HUES6 (cell line): ENCODE measurements around the gene NDUFAF2.
"Not testable (repeated sequence)": the region's sequence is repeated elsewhere in the genome, so short reads cannot be mapped to it uniquely, and the experiment has no call there.

Experiments
- H3K27ac ChIP-seq: 2 replicates; pipeline ENCODE4 v1.7.0; 2013; ENCODE audit warnings: low read depth, mild to moderate bottlenecking, low read length, inconsistent platforms
- H3K27me3 ChIP-seq: 2 replicates; pipeline ENCODE4 v1.6.1; 2013; ENCODE audit warnings: low read length; ENCODE audit not compliant: control insufficient read depth, insufficient read depth
- H3K36me3 ChIP-seq: 2 replicates; pipeline ENCODE4 v1.6.1; 2013; ENCODE audit warnings: low read length; ENCODE audit not compliant: control insufficient read depth, insufficient read depth
- H3K4me1 ChIP-seq: 2 replicates; pipeline ENCODE4 v1.6.1; 2013; ENCODE audit warnings: low read length; ENCODE audit not compliant: control insufficient read depth, insufficient read depth
- H3K4me3 ChIP-seq: 2 replicates; pipeline ENCODE4 v1.5.1; 2013; ENCODE audit warnings: low read depth, low read length
- H3K9ac ChIP-seq: one replicate; pipeline ENCODE4 v1.6.1; 2013; ENCODE audit warnings: mild to moderate bottlenecking, low read length
- H3K9me3 ChIP-seq: 2 replicates; pipeline ENCODE4 v1.6.1; 2013; ENCODE audit warnings: low read depth, low read length; ENCODE audit not compliant: control insufficient read depth, insufficient read depth

The NDUFAF2 gene

DNA sequence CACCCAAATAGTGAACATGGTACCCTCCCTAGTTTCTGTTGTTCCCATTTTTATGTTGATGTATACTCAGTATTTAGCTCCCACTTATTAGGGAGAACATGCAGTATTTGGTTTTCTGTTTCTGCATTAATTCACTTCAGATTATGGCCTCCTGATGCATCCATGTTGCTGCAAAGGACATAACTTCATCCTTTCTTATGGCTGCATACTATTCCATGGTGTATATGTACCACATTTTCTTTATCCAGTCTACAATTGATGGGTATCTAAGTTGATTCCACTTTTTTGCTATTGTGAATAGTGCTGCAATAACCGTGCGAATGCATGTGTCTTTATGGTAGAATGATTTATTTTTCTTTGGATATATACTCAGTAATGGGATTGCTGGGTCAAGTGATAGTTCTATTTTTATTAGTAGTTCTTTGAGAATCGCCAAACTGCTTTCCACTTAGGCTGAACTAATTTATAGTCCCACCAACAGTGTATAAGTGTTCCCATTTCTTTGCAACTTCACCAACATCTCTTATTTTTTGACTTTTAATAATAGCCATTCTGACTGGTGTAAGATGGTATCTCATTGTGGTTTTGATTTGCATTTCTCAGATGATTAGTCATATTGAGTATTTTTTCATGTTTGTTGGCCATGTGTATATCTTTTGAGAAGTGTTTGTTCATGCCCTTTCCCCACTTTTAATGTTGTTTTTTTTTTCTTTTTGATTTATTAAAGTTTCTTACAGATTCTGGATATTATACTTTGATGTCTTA is 137.7 kb downstream of the NDUFAF2 start:
- no peaks in the 10 kb centered on the region for H3K4me1 ChIP-seq
- no peak overlapping the region for H3K4me3 ChIP-seq
- H3K27me3 ChIP-seq, result no peaks in the 10 kb centered on the region
- H3K9me3 ChIP-seq, result no peaks in the 10 kb centered on the region
- H3K9ac ChIP-seq, result no peak overlapping the region
- H3K27ac ChIP-seq, result no peak overlapping the region
- H3K36me3 ChIP-seq, result no peaks in the 10 kb centered on the region

GRCh38 chr5:61084658-61085057 is 139.7 kb downstream of the NDUFAF2 start:
- no peaks in the 10 kb centered on the region for H3K9me3 ChIP-seq
- H3K4me1 ChIP-seq, result no peaks in the 10 kb centered on the region

GRCh38 chr5:61085885-61086284 is 140.9 kb downstream of the NDUFAF2 start:
- H3K36me3 ChIP-seq, result no peaks in the 10 kb centered on the region
- H3K9me3 ChIP-seq, result no peaks in the 10 kb centered on the region
- no peak overlapping the region for H3K27ac ChIP-seq
- H3K9ac ChIP-seq, result no peak overlapping the region
- H3K4me1 ChIP-seq, result no peaks in the 10 kb centered on the region
- no peak overlapping the region for H3K4me3 ChIP-seq
- H3K27me3 ChIP-seq, result no peaks in the 10 kb centered on the region

More at GRCh38 chr5:61084658-61085057, 139.7 kb downstream of the NDUFAF2 start:
- no peaks in the 10 kb centered on the region for H3K27me3 ChIP-seq
- no peak overlapping the region for H3K27ac ChIP-seq
- H3K4me3 ChIP-seq, result no peak overlapping the region
- no peaks in the 10 kb centered on the region for H3K36me3 ChIP-seq
- H3K9ac ChIP-seq, result no peak overlapping the region

DNA sequence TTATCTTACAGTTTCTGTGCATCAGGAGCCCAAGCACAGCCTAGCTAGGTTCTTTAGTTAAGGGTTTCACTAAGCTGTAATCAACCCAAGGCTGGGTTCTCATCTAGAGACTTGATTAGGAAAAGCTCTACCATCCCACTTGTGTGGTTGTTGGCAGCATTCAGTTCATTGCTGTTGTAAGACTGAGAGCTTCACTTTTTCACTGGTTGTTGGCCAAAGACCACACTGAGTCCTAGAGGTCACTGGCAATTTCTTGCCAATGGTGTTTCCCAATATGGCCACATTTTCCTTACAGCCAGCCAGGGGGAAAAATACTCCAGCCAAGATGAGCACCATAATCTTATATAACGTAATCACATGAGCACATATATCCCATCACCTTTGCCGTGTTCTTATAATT is 142.9 kb downstream of the NDUFAF2 start:
- no peak overlapping the region for H3K9ac ChIP-seq
- H3K9me3 ChIP-seq, result no peaks in the 10 kb centered on the region; the same call in 1 of the 2 replicates
- no peaks in the 10 kb centered on the region for H3K4me1 ChIP-seq
- H3K27me3 ChIP-seq, result no peaks in the 10 kb centered on the region
- H3K36me3 ChIP-seq, result no peaks in the 10 kb centered on the region
- H3K27ac ChIP-seq, result no peak overlapping the region
- no peak overlapping the region for H3K4me3 ChIP-seq

DNA sequence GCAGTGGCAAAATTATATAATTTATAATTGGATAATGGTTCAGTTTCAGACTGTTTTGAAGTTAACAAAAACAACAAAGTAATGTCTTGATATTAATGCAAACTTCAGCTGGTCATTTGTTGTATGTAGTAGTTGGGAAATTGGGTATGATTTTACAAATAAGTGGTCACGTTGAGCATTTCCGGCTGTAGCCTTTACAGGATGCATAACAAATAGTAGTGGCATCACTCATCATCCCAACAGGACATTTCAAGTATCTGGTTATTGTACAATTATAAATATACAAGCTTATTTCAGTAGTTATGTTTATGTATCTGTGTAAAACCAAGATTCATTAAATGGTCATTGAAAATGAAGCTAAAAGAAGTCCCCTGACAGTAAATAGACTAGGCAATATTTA is 144.3 kb downstream of the NDUFAF2 start:
- Histone ChIP-seq H3K27me3 (no peaks in the 10 kb centered on the region), H3K36me3 (no peaks in the 10 kb centered on the region), H3K4me1 (no peaks in the 10 kb centered on the region), H3K27ac (no peak overlapping the region), H3K9ac (no peak overlapping the region), H3K9me3 (no peaks in the 10 kb centered on the region; the same call in 1 of the 2 replicates), H3K4me3 (no peak overlapping the region)

DNA sequence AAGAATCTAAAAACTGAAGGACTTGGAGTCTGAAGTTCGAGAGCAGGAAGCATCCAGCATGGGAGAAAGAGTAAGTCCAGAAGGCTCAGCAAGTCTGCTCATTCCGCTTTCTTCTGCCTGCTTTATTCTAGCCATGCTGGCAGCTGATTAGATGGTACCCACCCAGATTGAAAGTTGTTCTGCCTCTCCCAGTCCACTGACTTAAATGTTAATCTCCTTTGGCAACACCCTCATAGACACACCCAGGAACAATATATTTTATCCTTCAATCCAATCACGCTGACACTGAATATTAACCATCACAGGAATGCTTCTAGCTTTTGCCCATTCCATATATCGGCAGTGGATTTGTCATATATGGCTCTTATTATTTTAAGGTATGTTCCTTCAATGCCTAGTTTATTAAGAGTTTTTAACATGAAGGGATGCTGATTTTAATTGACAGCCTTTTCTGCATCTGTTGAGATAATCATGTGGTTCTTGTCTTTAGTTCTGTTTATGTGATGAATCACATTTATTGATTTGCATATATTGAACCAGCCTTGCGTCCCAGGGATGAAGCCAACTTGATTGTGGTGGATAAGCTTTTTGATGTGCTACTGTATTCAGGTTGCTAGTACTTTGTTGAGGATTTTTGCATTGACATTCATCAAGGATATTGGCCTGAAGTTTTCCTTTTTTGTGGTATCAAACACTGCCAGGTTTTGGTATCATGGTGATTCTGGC is 148.2 kb downstream of the NDUFAF2 start:
- H3K36me3 ChIP-seq, H3K27me3 ChIP-seq, H3K4me3 ChIP-seq, H3K27ac ChIP-seq, H3K4me1 ChIP-seq, H3K9me3 ChIP-seq, H3K9ac ChIP-seq: not testable (repeated sequence)

GRCh38 chr5:61097465-61097864 is 152.5 kb downstream of the NDUFAF2 start:
- Histone ChIP-seq H3K9me3 (no peaks in the 10 kb centered on the region), H3K4me3 (no peak overlapping the region), H3K9ac (no peak overlapping the region), H3K36me3 (no peaks in the 10 kb centered on the region), H3K27ac (no peak overlapping the region), H3K4me1 (no peaks in the 10 kb centered on the region), H3K27me3 (no peaks in the 10 kb centered on the region)

DNA sequence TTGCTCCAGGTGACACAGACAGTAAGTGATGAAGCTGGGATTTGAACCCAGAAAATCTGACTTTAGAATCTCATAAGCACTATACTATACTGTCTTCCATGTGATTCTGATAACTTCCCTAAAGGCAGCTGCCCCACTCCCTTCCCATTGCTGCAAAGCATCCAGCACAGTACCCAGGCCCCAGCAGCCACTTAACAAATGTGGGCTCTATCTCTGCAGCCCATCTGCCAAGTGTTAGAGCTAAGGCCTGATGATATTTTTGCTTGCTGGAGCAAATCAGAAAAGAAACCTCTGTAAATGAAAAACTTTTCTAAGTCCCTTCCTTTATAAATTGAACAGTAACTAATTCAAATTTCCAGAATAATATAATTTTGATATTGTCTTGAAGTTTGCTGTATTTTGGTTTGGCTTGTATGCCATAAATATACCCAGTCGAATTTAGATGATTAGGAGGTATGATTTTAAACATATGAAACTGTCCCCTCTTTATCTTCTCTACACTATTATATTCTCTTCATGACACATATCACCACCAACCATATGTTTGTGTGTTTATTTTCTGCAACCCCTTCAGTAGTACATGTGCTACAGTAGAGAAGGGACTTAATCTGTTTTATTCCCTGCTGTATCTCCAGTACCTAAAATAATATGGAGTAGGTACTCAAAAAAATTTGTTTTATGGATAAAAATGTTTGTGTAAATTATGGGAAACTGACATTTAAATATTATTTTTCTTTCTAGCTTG is 153.4 kb downstream of the NDUFAF2 start:
- Histone ChIP-seq H3K27me3 (no peaks in the 10 kb centered on the region), H3K9me3 (no peaks in the 10 kb centered on the region), H3K27ac (no peak overlapping the region), H3K36me3 (no peaks in the 10 kb centered on the region), H3K4me1 (no peaks in the 10 kb centered on the region), H3K4me3 (no peak overlapping the region), H3K9ac (no peak overlapping the region)

DNA sequence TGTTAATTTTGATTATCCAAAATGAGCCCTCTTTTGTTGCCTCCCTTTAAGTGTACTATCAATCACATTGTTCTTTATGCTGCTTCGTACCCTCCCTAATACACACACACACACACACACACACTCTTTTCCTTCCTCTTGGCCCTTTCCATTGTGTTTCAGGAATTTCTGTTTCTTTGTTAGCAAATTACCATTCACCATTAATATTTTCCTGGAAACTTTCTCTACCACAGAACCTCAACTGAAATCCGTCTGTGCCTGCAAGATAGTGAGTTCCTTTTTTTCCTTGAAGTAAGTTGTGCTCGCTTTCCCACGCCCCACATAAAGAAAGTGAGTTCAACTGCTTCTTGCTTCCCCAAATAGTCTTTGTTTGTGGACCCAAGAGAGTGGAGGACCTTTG is 155.4 kb downstream of the NDUFAF2 start:
- H3K27me3 ChIP-seq, result no peaks in the 10 kb centered on the region
- no peaks in the 10 kb centered on the region for H3K9me3 ChIP-seq
- H3K36me3 ChIP-seq, result no peaks in the 10 kb centered on the region
- H3K4me3 ChIP-seq, result no peak overlapping the region
- H3K27ac ChIP-seq, result no peak overlapping the region
- H3K9ac ChIP-seq, result no peak overlapping the region
- no peaks in the 10 kb centered on the region for H3K4me1 ChIP-seq

DNA sequence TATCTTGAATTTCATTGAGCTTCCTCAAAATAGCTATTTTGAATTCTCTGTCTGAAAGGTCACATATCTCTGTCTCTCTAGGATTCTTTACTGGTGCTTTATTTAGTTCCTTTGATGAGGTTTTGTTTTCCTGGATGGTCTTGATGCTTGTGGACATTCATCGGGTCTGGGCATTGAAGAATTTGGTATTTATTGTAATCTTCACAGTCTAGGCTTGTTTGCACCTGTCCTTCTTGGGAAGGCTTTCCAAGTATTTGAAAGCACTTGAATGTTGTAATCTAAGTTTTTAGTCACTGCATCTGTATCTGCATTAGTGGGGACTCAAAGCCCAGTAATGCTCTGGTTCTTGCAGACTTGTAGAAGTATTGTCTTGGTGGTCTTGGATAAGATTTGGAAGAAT is 169.4 kb downstream of the NDUFAF2 start:
- no peak overlapping the region for H3K4me3 ChIP-seq
- no peak overlapping the region for H3K9ac ChIP-seq
- no peaks in the 10 kb centered on the region for H3K36me3 ChIP-seq
- no peaks in the 10 kb centered on the region for H3K4me1 ChIP-seq
- H3K27ac ChIP-seq, result no peak overlapping the region
- no peaks in the 10 kb centered on the region for H3K9me3 ChIP-seq
- no peaks in the 10 kb centered on the region for H3K27me3 ChIP-seq

- H3K9ac ChIP-seq, result no peak overlapping the region
- no peaks in the 10 kb centered on the region for H3K9me3 ChIP-seq
- no peaks in the 10 kb centered on the region for H3K36me3 ChIP-seq
- H3K4me3 ChIP-seq, result no peak overlapping the region
- H3K27ac ChIP-seq, result no peak overlapping the region
- H3K4me1 ChIP-seq, result no peaks in the 10 kb centered on the region
- H3K27me3 ChIP-seq, result no peaks in the 10 kb centered on the region
Measured at GRCh38 chr5:61115968-61116367, 171.0 kb downstream of the NDUFAF2 start.
